Astrocyte (in vitro differentiated cells and primary cell): ENCODE data around the gene PHC2. TPM values are rescaled to one million over a fixed set of nuclear protein-coding genes. Genes with fewer than 3 reads are reported as not detected.

Experiments used
- DNase-seq: peaks from one replicate; pipeline ENCODE4 v3.0.0-alpha.2; 2010; ENCODE audit warnings: low read depth
- FAIRE-seq: peaks from 2 replicates; lab custom pipeline; 2011; peaks lifted over from hg19 to GRCh38; lab: Jason Lieb, UNC
- H2AFZ ChIP-seq: 2 replicates; pipeline ENCODE4 v1.6.0; 2012; ENCODE audit warnings: low read depth, low read length, inconsistent platforms
- H3K27ac ChIP-seq: 2 replicates; pipeline ENCODE4 v1.5.1; 2011; ENCODE audit warnings: low read depth, low read length, inconsistent platforms
- H3K27me3 ChIP-seq: 2 replicates; pipeline ENCODE4 v1.6.0; 2011; ENCODE audit warnings: low read length, inconsistent platforms; ENCODE audit not compliant: insufficient read depth
- H3K36me3 ChIP-seq: 2 replicates; pipeline ENCODE4 v1.5.1; 2011; ENCODE audit warnings: low read length, inconsistent platforms; ENCODE audit not compliant: insufficient read depth
- H3K4me1 ChIP-seq: 2 replicates; pipeline ENCODE4 v1.5.1; 2011; ENCODE audit warnings: low read length, inconsistent platforms; ENCODE audit not compliant: insufficient read depth
- H3K4me2 ChIP-seq: 2 replicates; pipeline ENCODE4 v1.6.0; 2012; ENCODE audit warnings: low read length, inconsistent platforms
- H3K4me3 ChIP-seq: 2 replicates; pipeline ENCODE4 v1.5.1; 2011; ENCODE audit warnings: low read depth, mild to moderate bottlenecking, low read length, inconsistent platforms; ENCODE audit not compliant: insufficient read depth
- H3K79me2 ChIP-seq: 2 replicates; pipeline ENCODE4 v1.6.0; 2012; ENCODE audit warnings: mild to moderate bottlenecking, low read length, inconsistent platforms; ENCODE audit not compliant: insufficient read depth
- H3K9ac ChIP-seq: 2 replicates; pipeline ENCODE4 v1.6.0; 2012; ENCODE audit warnings: mild to moderate bottlenecking, low read length, inconsistent platforms
- H3K9me3 ChIP-seq: 2 replicates; pipeline ENCODE4 v1.5.1; 2012; ENCODE audit warnings: low read depth, mild to moderate bottlenecking, low read length, inconsistent platforms; ENCODE audit not compliant: insufficient read depth
- H4K20me1 ChIP-seq: 2 replicates; pipeline ENCODE4 v1.6.0; 2012; ENCODE audit warnings: low read length, inconsistent platforms; ENCODE audit not compliant: insufficient read depth
- H3K27ac Mint-ChIP-seq: one replicate; pipeline ENCODE4 v1.8.0; 2021; ENCODE audit warnings: mild to moderate bottlenecking, mixed read lengths; ENCODE audit not compliant: unreplicated experiment
- H3K27me3 Mint-ChIP-seq: one replicate; pipeline ENCODE4 v1.8.0; 2021; ENCODE audit warnings: low read depth, mixed read lengths; ENCODE audit not compliant: unreplicated experiment
- H3K36me3 Mint-ChIP-seq: one replicate; pipeline ENCODE4 v1.8.0; 2021; ENCODE audit warnings: low read depth, mixed read lengths; ENCODE audit not compliant: unreplicated experiment
- H3K4me1 Mint-ChIP-seq: one replicate; pipeline ENCODE4 v1.8.0; 2021; ENCODE audit warnings: low read depth, mixed read lengths; ENCODE audit not compliant: unreplicated experiment
- H3K4me3 Mint-ChIP-seq: one replicate; pipeline ENCODE4 v1.8.0; 2021; ENCODE audit warnings: mild to moderate bottlenecking, moderate library complexity, mixed read lengths; ENCODE audit not compliant: unreplicated experiment
- H3K9me3 Mint-ChIP-seq: one replicate; pipeline ENCODE4 v1.8.0; 2021; ENCODE audit warnings: mild to moderate bottlenecking, mixed read lengths; ENCODE audit not compliant: unreplicated experiment
- EZH2 ChIP-seq: IDR thresholded peaks from 2 replicates; pipeline ENCODE4 v1.6.1; 2012; ENCODE audit warnings: mild to moderate bottlenecking, low read length, inconsistent platforms; ENCODE audit not compliant: insufficient read depth
- total RNA-seq: library from RNA; stranded (reverse); gene quantifications from 2 replicates; pipeline ENCODE4 v1.2.1, GENCODE V29; 2021
- TF ChIP-seq, protein P1 (sequence below): IDR thresholded peaks from 2 replicates; pipeline ENCODE4 v1.5.1; 2011; ENCODE audit warnings: low read depth, mild to moderate bottlenecking, inconsistent platforms, low read length, moderate library complexity; ENCODE audit not compliant: insufficient read depth

PHC2 gene
- total RNA-seq, 1 donor from 2014 or later = 113 TPM

DNA sequence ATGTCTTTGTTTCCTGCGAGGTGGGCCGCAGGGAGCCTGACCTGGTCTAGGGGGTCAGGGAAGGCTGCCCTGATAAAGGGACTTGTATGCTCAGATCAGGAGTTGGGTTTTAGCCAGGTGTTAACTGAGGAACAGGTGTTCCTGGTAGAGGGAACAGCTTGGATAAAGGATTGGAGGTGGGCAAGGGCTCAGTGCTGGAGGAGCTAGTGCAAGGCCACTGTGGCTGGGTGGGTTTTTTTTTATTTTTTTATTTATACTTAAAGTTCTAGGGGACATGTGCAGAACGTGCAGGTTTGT lies 141.1 kb downstream of the PHC2 start:
- peaks cover 3% of the 10 kb centered on the region for H3K9me3 Mint-ChIP-seq
- FAIRE-seq (no peak), DNase-seq (no peak)
- H3K27ac Mint-ChIP-seq = no peak overlapping the region
- Histone ChIP-seq H3K9ac (no peak overlapping the region), H3K79me2 (peaks cover 10% of the 10 kb centered on the region), H3K4me3 (no peak overlapping the region), H4K20me1 (peaks cover 43% of the 10 kb centered on the region), H3K4me1 (no peaks in the 10 kb centered on the region), H2AFZ (no peak overlapping the region), H3K4me2 (no peak overlapping the region), H3K27me3 (no peaks in the 10 kb centered on the region), H3K36me3 (peaks cover 5% of the 10 kb centered on the region), H3K27ac (no peak overlapping the region), H3K9me3 (no peaks in the 10 kb centered on the region)
- H3K4me1 Mint-ChIP-seq = peaks cover 2% of the 10 kb centered on the region
- H3K27me3 Mint-ChIP-seq = no peaks in the 10 kb centered on the region
- H3K36me3 Mint-ChIP-seq = peaks cover 33% of the 10 kb centered on the region
- H3K4me3 Mint-ChIP-seq = no peak overlapping the region
- TF ChIP-seq EZH2 = no peak
- TF ChIP-seq, protein P1, sequence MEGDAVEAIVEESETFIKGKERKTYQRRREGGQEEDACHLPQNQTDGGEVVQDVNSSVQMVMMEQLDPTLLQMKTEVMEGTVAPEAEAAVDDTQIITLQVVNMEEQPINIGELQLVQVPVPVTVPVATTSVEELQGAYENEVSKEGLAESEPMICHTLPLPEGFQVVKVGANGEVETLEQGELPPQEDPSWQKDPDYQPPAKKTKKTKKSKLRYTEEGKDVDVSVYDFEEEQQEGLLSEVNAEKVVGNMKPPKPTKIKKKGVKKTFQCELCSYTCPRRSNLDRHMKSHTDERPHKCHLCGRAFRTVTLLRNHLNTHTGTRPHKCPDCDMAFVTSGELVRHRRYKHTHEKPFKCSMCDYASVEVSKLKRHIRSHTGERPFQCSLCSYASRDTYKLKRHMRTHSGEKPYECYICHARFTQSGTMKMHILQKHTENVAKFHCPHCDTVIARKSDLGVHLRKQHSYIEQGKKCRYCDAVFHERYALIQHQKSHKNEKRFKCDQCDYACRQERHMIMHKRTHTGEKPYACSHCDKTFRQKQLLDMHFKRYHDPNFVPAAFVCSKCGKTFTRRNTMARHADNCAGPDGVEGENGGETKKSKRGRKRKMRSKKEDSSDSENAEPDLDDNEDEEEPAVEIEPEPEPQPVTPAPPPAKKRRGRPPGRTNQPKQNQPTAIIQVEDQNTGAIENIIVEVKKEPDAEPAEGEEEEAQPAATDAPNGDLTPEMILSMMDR = no peak

DNA sequence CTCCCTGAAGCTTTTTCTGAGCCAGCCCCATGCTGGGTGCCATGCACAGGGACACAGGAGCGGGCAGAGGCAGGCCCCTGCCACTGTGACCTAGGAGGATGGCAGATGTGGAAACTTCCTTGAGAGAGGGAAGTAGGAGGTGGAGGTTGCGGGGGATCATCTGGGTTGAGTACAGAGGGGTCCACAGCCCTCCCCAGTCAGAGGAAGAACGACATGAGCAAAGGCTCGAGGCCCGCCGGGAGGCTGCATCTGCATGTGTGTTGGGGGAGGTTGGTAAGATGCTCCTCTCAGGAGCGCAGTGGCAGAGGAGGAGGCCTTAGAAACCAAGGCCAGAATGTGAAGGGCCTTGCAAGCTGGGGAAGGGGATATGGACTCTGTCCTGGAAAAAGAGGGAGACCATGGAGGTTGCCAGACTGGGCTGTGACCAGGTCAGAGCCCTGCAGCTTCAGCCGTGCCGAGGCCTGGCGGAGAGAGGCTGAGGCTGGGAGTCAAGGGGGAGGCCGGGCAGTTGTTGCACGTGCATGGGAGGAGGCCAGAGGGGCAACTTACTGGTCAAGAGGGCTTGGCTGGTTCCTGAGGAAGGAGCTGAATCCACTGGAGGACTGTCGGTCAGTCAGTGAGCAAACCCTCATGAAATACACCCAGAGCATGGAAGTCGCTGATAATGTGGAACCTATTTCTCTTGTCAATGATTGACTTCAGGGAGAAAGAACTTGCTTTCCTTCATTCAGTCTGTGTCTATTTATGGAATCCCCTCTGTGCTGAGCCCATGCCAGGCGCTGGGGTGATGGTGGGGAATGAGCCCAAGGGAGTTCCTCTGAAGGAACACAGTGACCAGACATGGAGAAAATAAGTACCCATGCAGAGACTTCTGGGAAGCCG lies 141.7 kb downstream of the PHC2 start:
- DNase-seq = no peak
- TF ChIP-seq, protein P1 = no peak
- no peak for TF ChIP-seq EZH2
- Mint-ChIP-seq H3K27me3 (no peaks in the 10 kb centered on the region), H3K9me3 (peaks cover 3% of the 10 kb centered on the region), H3K4me3 (no peak overlapping the region), H3K36me3 (peaks cover 35% of the 10 kb centered on the region), H3K27ac (no peak overlapping the region), H3K4me1 (peaks cover 2% of the 10 kb centered on the region)
- H3K4me2 ChIP-seq = no peak overlapping the region
- H3K4me3 ChIP-seq = no peak overlapping the region
- H3K9ac ChIP-seq = no peak overlapping the region
- H2AFZ ChIP-seq = no peak overlapping the region
- peaks cover 37% of the 10 kb centered on the region for H4K20me1 ChIP-seq
- peaks cover 8% of the 10 kb centered on the region for H3K36me3 ChIP-seq
- no peak for FAIRE-seq
- H3K27ac ChIP-seq = no peak overlapping the region
- H3K9me3 ChIP-seq = no peaks in the 10 kb centered on the region
- H3K27me3 ChIP-seq = no peaks in the 10 kb centered on the region
- H3K79me2 ChIP-seq = peaks cover 10% of the 10 kb centered on the region
- H3K4me1 ChIP-seq = no peaks in the 10 kb centered on the region

DNA sequence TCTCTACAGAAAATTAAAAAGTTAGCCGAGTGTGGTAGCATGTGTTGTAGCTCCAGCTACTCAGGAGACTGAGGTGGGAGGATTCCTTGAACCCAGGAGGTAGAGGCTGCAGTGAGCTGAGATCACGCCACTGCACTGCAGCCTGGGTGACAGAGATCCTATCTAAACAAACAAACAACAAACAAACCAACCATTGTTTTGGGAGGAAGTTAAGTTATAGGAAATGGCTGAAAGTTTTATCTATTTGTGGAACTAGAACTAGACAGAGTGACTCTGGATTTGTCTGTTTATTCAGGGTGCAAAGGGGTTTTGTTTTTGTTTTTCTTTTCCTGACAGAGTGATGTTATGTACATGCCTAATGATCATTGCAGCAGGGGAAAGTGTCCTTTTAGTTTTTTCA lies 143.6 kb downstream of the PHC2 start:
- Histone ChIP-seq H3K27me3 (no peaks in the 10 kb centered on the region), H3K79me2 (no peaks in the 10 kb centered on the region), H3K27ac (no peak overlapping the region), H3K4me2 (no peak overlapping the region), H2AFZ (no peak overlapping the region), H3K36me3 (peaks cover 8% of the 10 kb centered on the region), H3K4me3 (no peak overlapping the region), H4K20me1 (peaks cover 22% of the 10 kb centered on the region), H3K9ac (no peak overlapping the region), H3K4me1 (no peaks in the 10 kb centered on the region), H3K9me3 (no peaks in the 10 kb centered on the region)
- TF ChIP-seq, protein P1 = no peak
- TF ChIP-seq EZH2 = no peak
- Mint-ChIP-seq H3K4me1 (no peaks in the 10 kb centered on the region), H3K27ac (no peak overlapping the region), H3K9me3 (peaks cover 3% of the 10 kb centered on the region), H3K27me3 (no peaks in the 10 kb centered on the region), H3K36me3 (peaks cover 24% of the 10 kb centered on the region), H3K4me3 (no peak overlapping the region)
- DNase-seq = no peak
- no peak for FAIRE-seq
